Measurements from ENCODE around the gene EBNA1BP2.
"Not testable (repeated sequence)": the region's sequence is repeated elsewhere in the genome, so short reads cannot be mapped to it uniquely, and the experiment has no call there.

The EBNA1BP2 gene

DNA sequence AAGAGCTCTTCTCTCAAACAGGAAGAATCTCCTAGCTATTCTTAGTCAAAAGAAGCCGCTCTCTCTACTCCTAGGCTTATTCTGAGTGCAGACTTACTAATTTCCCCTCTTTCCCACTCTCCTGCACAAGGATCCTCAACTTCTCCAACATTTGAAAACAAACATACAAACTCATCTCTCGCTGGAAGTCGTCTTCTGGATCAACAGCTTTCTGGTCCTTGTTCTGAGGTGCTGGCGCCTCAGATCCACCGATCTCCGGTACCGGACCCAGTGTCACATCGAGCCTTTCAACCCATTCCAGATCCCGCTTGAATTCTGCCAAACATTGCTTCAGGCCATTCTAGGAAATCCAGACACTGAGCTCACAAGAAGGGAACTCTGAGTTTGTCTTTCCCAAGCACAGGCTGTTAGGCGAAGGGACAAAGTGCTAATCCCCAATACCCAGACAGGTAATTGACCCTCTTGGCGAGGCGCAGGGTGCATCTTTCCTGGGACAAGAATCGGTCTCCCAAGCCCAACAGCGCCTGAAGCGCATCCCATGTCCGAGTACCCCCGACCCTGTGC, 696 bp downstream of the EBNA1BP2 start:
- no peak for DNase-seq

DNA sequence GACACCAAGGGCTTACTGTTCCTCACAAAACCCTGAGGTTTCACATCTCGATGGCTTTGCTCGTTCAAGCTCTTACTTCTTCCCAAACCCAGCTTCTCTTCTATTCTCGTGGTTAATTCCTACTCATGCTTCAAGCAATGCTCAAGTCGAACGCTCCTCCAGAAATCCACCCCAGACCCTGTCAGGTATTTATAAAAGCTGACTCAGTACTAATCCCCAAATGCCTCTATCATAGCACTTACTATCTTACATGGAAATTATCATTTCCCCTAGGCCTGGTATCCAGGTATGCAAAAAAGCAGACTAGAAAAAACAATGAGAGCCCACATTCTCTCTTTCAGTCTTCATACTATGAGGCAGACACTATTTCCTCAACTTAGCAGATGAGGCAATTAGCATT, 6.3 kb downstream of the EBNA1BP2 start:
- no peak for DNase-seq

DNA sequence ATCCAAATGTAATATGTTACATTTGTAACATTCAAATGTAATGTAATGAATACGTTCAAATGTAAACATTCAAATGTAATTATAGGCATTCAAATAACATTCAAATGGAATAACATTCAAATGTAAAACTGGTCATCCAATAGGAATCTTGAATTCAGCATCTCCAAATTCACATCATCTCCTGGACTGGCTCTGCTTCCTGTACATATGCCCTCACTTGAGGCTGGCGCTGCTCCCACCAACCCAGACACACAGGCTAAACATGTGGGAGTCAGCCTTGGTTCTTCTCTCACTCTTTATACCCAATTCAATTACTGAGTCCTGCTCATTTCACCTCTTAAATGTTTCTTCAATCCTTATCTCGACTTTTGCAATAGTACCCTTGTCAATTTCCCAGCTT, 6.9 kb downstream of the EBNA1BP2 start:
- DNase-seq = no peak

DNA sequence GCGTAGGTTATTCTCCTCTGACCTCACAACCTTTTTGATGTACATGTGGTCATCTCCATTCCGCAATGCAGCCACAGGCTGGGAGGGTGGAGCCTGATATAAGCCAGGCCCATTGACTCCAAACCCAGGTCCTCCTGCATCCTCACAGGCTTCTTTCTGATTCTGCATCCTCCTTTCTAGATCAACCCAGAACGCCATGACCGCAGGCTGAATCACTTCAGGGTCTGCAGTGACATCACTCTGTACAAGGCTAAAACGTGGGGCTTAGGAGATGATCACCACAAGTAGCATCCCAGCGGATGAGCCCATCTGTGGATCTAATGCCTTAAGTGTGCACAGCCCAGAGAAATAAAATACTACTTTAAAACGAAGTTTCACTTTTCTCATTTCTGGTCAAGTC, 16.1 kb downstream of the EBNA1BP2 start:
- no peak for DNase-seq

DNA sequence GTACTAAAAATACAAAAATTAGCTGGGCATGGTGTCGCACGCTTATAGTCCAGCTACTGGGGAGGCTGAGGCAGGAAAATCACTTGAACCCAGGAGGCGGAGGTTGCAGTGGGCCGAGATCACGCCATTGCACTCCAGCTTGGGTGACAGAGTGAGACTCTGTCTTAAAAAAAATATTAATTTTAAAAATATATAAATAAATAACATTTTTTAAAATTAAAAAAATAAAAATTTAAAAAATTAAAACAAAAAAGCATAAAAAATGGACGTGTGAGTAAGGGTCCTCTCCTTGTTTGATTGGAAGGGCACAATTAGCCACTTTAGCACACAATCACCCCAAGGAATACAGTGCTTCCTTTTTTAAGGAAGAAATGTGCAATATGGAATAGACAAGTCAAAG, 18.6 kb downstream of the EBNA1BP2 start:
- DNase-seq = no peak

DNA sequence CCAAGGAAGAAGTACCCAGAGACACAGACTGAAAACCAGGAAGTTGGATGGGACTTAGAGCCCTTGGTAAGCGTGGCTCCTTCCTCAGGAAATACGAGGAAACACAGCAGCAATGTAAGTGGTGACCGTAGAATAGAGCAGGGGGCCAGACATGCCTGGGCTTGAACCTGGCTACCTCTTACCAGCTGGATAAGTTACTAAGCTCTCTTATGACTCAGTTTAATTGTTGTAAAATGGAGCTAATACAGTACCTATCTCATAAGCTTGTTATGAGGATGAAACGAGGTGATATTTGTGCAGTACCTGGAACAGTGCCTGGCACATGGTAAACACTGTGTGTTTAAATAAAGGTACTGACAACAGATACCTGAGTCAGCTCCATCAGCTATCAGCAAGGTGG, 19.2 kb downstream of the EBNA1BP2 start:
- no peak for DNase-seq

DNA sequence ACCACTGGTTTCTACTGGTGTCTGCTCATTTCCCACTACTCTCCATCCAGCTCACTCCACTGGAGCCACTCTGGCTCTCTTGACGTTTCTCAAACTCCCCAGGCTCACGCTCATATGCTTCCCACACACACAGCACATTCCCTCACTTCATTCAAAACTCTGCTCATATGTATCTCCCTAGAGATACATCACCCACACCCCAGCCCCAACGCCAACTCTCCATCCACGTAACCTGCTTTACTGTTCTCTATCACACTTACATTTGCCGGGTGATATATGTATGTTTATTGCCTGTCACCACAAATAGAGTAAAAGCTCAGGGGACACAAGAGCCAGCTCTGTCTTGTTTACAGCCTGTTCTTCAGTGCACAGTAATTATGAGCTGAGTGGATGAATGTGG, 22.2 kb downstream of the EBNA1BP2 start:
- no peak for DNase-seq

DNA sequence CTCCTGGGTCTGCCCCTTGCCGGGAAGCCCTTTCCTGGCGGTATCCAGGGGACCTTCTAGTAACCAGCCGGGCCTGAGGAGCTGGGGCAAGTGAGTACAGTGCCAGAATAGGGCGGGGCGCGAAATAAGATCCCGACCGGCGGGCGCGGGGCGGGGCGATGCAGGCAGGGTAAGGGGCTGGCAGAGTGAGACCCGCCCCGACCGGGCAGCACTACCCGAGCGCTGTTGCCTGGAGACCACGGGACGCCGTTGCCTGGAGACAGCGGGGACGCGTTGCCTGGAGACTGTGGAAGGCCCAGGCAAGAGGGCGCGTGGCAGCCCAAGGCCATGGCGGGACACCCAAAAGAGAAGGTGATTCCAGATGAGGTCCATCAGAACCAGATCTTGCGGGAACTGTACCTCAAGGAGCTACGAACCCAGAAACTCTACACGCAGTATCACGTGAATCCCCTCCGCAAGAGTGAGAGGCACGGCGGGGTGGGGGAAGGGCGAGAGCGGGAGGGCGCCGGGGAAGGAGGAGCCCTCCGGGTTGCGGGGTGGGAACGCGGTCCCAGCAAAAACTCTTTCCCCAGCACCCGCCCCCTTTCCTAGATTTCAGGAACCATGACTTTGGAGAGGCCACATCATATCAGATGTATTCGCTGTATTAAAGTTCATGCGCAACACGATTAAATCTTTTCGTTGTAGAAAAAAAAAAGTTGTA, 24.3 kb downstream of the EBNA1BP2 start:
- peak; percentile 19 to 25 for DNase-seq

DNA sequence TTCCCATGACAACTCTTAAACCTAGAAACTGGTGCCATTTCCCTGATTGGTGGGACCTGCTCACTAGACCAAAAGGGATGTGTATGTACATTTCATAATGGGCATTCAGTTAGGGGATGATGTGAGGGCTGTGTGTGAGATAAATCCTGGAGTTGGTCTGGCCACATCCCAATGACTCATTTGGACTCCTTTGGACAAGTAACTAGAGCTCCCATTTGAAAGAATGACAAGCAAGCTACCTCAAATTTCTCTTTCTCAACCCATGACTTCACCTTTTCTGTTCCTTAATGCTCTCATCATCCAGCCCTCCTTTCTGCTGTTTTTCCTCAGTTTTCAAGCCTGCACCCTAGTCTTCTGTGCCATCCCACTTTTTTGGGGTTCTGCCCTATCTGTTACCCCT, 27.9 kb downstream of the EBNA1BP2 start:
- no peak for DNase-seq

DNA sequence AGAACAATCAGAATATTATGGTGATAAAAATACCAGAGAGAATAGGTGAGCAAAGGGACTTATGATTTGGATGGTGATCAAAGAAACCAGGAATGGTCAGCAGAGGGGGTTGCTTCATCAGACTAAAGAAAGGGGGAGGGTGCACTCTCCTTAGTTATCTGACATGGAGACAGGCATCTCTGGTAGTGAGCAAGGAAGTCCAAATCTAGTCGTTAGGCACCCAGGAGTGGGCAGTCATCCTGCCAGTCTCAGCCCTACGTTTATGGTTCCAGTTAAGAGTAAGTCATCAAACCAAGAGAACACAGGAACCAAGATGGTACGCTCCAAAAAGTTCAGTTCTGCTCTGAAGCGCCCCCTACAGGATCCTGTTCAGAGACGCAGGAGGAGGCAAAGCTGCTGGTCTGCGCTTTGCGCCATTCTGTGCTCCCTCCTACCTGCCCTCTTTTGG, 28.6 kb downstream of the EBNA1BP2 start:
- DNase-seq = no peak

DNA sequence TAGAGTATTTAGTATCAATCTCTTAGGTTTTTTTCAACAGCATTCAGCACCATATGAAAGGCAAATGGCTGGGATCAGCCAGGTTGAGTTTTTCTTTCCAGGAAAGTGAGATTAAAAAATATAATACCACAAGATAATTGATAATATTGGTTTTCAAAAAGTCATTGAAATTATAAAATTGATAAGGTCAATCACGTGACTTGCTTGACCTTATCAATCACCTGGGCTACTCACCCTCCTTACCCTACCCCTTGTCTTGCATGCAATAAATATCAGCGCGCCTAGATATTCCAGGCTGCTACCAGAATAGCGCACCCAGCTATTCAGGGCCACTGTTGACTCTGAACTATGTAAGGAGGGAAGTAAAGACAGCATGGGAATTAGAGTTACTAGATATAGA, 31.5 kb downstream of the EBNA1BP2 start:
- no peak for DNase-seq

DNA sequence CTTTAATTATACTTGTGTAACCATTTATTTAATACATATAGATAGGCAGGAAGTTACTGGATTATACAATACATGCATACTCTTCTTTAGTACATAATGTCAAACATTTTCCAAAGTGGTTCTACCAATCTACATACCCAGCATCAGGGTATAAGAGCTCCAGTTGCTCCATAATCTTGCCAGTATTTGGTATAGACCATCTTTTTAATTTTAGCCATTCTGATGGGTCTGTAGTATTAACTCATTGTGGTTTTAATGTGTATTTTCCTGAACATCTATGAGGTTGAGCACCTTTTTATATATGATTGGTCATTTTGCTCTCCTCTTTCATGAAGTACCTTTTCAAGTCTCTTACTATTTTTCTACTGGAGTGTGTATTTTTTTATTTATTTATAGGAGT, 32.1 kb downstream of the EBNA1BP2 start:
- no peak for DNase-seq

DNA sequence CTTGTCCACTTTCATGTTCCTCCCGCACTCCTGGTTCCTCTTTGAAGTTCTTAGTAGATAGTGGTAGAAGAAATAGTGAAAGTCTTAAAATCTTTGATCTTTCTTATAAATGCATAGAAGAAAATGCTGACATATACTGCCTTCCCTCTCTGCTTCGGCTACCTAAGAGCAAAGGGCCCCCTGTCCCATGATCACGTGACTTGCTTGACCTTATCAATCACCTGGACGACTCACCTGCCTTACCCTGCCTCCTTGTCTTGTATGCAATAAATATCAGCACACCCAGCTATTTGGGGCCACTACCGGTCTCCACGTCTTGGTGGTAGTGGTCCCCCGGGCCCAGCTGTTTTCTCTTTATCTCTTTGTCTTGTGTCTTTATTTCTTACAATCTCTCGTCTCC, 32.8 kb downstream of the EBNA1BP2 start:
- not testable (repeated sequence) for DNase-seq

DNA sequence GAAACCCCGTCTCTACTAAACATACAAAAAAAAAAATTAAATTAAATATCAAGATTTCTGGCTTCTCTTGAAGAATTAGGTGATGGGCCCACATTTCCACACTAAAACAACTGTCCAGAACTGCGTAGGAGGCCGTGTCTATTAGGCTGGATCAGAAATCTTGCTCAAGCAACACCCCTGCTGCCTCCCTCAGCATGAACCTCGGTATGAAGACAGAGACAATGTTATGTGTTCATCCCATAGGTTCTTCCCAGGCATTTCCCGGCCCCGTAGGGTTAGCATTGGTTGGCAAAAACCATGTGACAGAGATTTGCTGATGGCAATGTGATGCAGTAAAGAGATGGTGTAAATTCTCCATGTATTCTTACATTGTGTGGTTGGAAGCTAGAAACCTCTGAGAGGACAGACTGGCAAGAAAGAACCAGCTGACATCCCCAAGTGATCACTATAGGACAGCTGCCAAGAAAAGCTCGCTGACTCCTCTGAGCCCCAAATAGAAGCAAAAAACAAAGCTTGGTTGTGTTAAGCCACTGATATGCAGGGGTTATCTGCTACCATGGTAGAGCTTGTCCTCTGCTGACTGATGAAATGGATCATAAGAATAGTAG, 34.5 kb downstream of the EBNA1BP2 start:
- DNase-seq = no peak

DNA sequence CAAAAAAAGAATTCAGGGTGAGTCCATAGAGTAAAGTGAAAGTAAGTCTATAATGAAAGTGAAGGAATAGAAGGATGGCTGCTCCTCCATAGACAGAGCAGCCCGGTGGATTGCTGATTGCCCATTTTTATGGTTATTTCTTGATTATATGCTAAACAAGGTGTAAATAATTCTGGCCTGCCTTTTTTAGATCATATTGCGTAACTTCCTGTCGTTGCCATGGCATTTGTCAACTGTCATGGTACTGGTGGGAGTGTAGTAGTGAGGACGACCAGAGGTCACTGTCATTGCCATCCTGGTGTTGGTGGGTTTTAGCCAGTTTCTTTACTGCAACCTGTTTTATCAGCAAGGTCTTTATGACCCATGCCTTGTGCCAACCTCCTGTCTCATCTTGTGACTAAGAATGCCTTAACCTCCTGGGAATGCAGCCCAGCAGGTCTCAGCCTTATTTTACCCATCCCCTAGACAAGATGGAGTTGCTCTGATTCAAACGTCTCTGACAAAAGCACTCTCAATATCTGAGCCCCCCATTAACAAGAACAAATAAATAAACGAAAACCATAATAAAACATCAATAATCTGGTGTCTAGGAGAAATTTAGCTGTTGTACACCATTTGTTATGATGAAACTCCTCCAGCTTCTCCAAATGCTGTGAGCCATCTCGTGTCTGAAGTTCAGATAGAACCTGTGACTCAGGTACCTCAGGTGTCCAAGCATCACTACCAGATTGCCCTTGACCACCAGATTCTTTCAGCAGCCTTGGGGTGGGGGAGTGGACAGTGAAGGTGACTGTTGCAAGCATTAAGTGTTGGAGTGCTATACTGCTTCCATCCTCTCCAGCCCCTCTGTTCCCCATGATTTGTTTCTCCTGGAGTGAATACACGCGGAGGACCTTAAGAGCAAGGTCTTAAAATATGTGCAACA, 36.0 kb downstream of the EBNA1BP2 start:
- no peak for DNase-seq

DNA sequence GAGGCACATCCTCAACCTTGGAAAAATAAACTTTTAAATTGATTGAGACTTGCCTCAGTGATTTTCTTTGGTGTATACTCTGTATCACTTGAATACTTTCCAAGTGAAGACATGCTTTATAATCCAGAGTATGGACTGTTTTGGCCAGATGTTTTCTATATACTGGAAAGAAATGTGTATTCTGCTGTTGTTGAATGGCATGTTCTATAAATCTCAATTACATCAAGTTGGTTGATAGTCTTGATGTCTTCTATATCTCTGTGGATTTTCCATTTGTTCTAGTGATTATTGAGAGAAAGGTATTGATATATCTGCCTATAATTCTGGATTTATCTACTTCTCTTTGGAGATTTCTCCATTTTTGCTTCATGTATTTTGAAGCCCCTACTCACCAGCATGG, 37.5 kb downstream of the EBNA1BP2 start:
- no peak for DNase-seq

DNA sequence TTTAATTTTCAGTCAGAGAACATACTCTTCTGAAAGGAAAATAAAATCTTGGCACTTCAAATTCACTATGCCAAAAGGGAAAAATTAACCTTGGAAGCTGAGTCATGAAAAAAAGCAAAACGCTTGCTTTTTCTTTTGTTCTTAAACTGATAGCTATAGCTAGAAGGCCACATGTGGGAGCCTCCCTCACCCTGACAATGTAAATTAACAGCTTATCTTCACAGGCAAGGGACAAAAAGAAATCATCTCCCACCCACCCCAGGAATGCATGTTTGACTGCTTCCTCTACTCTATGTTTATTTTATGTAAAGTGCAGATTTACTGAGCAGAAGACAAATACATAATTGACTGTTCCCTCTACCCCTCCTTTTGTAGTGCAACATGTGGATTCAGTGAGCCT, 38.0 kb downstream of the EBNA1BP2 start:
- no peak for DNase-seq

DNA sequence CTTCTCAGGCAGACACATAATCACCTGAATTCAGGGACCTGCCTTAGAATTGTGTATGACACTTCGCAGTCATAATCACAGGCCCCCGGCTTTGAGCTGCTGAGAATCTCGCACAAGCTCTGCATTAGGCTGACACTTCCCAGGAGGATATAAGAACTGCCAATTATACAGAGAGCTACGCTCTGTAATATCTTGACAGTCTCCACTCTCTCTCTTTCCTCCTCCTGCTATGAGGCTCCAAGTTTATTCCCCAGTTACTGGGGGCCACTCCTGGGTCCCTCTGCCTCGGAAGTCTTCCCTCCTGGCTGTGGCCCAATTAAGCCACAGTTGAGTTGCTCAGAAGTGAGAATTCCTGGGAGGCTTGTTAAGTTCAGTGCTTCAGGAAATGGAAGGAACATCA, 42.7 kb downstream of the EBNA1BP2 start:
- no peak for DNase-seq

DNA sequence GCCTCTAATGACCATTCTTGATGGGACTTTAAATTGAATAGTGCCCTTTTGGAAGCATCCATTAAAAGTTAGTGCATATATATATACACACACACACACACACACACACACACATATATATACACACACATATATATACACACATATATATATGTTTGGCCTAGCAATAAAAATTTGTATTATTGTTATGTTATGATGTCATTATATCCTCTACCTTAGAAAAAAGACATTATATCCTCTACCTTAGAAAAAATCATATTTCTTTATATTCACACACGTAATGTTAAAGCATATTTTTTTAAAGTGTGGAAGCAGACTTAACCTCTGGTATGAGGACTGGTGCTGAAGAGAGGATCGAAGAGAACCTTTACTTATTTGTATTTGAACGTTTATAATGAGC, 43.3 kb downstream of the EBNA1BP2 start:
- DNase-seq = no peak

DNA sequence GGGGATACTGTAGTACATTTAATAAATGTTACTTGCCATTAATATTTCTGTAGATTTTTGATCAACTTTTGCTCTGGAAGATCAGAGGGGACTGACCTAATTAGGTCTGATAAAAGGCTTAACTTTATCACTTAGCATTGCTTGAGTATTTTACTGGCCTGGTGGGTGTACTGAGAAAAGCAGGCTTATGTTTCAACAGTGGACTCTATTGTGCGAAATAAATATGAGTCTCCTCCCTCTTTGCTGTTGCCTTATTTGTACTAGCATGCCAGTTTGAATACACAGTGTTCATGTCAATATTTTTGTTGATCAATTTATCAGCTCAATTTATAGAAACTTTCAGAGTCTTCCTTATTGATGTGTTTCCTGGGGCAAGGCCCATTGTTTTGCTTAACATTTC, 49.1 kb downstream of the EBNA1BP2 start:
- no peak for DNase-seq

DNA sequence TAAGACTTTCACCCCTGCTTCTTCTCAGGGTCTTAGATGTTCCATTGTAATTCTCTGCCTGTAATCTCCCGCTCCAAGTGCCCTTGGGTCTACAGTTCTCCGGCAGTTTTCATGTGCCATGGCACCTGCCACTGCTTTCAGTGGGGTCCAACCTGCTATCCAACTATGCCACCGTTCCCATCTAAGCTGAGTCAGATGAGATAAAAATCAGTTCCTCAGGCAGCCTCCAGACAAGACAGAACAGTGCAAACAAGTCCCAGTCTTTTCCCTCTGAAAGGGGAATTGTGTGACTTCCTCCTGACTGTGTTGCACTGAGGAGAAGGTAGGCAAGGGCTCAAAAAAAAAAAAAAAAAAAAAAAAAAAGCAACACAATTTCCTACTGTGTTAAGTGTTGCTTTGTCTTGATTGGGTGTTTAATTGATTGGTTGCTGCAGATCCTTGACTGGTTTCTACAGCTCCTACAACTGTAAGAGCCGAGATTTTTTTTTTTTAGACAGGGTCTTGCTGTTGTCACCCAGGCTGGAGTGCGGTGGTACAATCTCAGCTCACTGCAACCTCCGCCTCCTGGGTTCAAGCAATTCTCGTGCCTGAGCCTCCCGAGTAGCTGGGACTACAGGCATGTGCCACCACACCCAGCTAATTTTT, 50.7 kb downstream of the EBNA1BP2 start:
- DNase-seq = no peak

DNA sequence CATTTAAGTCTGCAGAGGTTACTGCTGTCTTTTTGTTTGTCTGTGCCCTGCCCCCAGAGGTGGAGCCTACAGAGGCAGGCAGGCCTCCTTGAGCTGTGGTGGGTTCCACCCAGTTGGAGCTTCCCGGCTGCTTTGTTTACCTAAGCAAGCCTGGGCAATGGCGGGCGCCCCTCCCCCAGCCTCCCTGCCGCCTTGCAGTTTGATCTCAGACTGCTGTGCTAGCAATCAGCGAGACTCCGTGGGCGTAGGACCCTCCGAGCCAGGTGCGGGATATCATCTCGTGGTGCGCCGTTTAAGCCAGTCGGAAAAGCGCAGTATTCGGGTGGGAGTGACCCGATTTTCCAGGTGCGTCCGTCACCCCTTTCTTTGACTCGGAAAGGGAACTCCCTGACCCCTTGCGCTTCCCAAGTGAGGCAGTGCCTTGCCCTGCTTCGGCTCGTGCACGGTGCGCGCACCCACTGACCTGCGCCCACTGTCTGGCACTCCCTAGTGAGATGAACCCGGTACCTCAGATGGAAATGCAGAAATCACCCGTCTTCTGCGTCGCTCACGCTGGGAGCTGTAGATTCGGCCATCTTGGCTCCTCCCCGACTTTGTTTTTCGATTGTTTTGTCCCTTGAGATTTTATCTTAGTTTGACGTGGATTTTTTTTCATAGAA, 52.0 kb downstream of the EBNA1BP2 start:
- not testable (repeated sequence) for DNase-seq
